Heart left ventricle (tissue), 13 donors: ENCODE data around the gene NR5A2.

Source experiments
- CTCF ChIP-seq, 12 donors: fragments of 200-600 bp; sonication (generic) in 4 of 12; IDR thresholded peaks; one replicate each; pipeline versions ENCODE4 v1.5.0 to v1.8.0; 2018 to 2022; ENCODE audit warnings: antibody characterized with exemption in 12 of 12, mild to moderate bottlenecking in 5 of 12
- POLR2A ChIP-seq, 2 donors: fragments of 450-650 bp; IDR thresholded peaks; one replicate each; pipeline ENCODE4 v1.6.1; 2017; ENCODE audit warnings: antibody characterized with exemption in 2 of 2, mild to moderate bottlenecking in 2 of 2, moderate library complexity in 2 of 2
- donor health status: ischemic (EF 13 %, LVEDD 7.1; RV severe dilation, severe dysfunction).
- donor health status: DM: no; HTN: yes; CAD: no.
- donor health status: DM: no; HTN: no; CAD: no.
- donor health status: ischemic (EF 25% LVEDD 6.9; RV normal size, moderate dysfunction).
- donor health status: ischemic (EF 25% LVEDD 5.7; RV mildly dilated, moderate dysfunction).
- donor health status: ischemic (EF 35%, LVEDD 5.7; RV mildly dilated, moderate dysfunction).
- donor health status: nonischemic (EF 11% LVEDD 7.7; RV severe dilation, severe dysfunction).
- donor health status: DM: yes; HTN: yes; CAD: no.
- donor health status: PGD.
- donor health status: ischemic (EF 29% LVEDD 5.4; RV normal size, mild dysfunction).
- donor health status: nonischemic (EF 23%, LVEDD 6.1; RV moderate dilation, normal function).

DNA sequence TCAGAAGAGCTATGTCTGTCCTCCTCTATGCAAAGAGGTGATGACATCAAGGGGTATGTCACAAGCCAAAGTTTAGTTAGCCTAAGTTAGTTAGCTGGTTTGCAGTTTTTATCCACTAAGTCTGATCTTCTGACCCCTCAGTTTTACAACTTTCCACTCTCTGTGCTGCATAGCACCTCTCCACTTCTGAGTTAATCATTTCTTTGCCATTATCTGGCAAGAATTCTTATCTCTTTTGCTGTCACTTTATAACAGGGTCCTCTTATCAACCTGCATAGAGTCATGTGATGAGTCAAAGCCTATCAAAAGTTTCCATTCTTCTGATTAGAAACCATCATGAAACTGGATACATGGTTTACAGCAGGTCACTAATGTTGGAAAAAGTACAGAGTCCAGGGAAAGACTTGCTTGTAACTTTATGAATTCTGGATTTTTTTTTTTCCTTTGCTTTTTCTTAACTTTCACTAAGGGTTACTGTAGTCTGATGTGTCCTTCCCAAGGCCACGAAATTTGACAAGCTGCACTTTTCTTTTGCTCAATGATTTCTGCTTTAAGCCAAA, at the start of gene NR5A2:
- TF ChIP-seq CTCF (IDR thresholded peaks at IDR 0.05): no peak
- no peak for TF ChIP-seq POLR2A (IDR thresholded peaks at IDR 0.05)
